Subcutaneous abdominal adipose tissue (tissue), 5 donors: ENCODE data around the gene CTXN1.

Experiments
- H3K27ac ChIP-seq: one replicate; pipeline ENCODE4 v1.7.0; 2013; ENCODE audit warnings: low read depth, mild to moderate bottlenecking, inconsistent platforms, low read length, moderate library complexity
- H3K27me3 ChIP-seq, 5 donors: one replicate each; pipeline ENCODE4 v1.7.0; 2013; ENCODE audit warnings: low read length in 5 of 5, inconsistent platforms in 1 of 5; ENCODE audit not compliant: control insufficient read depth in 5 of 5, insufficient read depth in 4 of 5
- H3K36me3 ChIP-seq, 5 donors: one replicate each; pipeline ENCODE4 v1.7.0; 2013; ENCODE audit warnings: low read length in 5 of 5; ENCODE audit not compliant: control insufficient read depth in 5 of 5, insufficient read depth in 5 of 5
- H3K4me1 ChIP-seq, 5 donors: one replicate each; pipeline ENCODE4 v1.7.0; 2013; ENCODE audit warnings: low read length in 5 of 5, mild to moderate bottlenecking in 3 of 5, moderate library complexity in 1 of 5; ENCODE audit not compliant: control insufficient read depth in 5 of 5, insufficient read depth in 5 of 5
- H3K4me3 ChIP-seq, 5 donors: one replicate each; pipeline ENCODE4 v1.7.0; 2013; ENCODE audit warnings: low read length in 5 of 5, low read depth in 1 of 5
- H3K9ac ChIP-seq, 5 donors: one replicate each; pipeline ENCODE4 v1.7.0; 2013; ENCODE audit warnings: low read length in 5 of 5, mild to moderate bottlenecking in 4 of 5, moderate library complexity in 3 of 5
- H3K9me3 ChIP-seq, 5 donors: one replicate each; pipeline ENCODE4 v1.7.0; 2013; ENCODE audit warnings: low read length in 5 of 5; ENCODE audit not compliant: control insufficient read depth in 5 of 5
- donor health status: healthy.
- donor health status: healthy.
- donor health status: healthy.
- donor health status: healthy.
- donor health status: healthy.

The CTXN1 gene

GRCh38 chr19:7915250-7916102 is 10.5 kb downstream of the CTXN1 start:
- Histone ChIP-seq H3K4me1 (peaks cover 0 to 34% (median 26%) of the 10 kb centered on the region in 5 donors), H3K4me3 (no peak overlapping the region), H3K27me3 (peaks cover 24 to 34% (median 30%) of the 10 kb centered on the region in 5 donors)

DNA sequence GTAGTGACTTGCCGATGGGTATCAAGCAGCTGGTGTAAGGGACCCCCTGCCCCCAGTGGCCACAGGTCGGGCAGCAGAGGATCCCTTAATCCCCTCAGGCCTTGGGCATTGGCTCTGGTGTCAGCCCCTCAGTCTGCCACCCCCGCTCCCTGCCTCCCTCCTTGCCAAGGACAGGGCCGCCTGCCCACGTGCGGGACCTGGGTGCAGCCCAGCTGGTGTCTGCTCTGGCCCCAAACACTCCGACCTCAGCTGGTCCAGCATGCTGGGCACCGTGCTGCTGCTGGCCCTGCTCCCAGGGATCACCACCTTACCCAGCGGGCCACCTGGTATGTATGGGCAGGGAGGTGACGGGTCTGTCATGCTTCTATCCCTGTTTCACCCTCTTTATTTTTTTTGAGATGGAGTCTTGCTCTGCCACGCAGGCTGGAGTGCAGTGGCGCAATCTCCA is 11.3 kb downstream of the CTXN1 start, which contains the start of gene TGFBR3L:
Gene TGFBR3L (plus strand): TSS at position 233 of the 448 bp plus-strand sequence.
- Histone ChIP-seq H3K4me1 (peaks cover 0 to 28% (median 22%) of the 10 kb centered on the region in 5 donors), H3K27ac (no peak within 1 kb of the TSS), H3K9me3 (no peaks in the 10 kb centered on the region), H3K9ac (no peak within 1 kb of the TSS), H3K27me3 (peaks cover 24 to 34% (median 30%) of the 10 kb centered on the region in 5 donors), H3K4me3 (no peak within 1 kb of the TSS), H3K36me3 (peaks cover 0 to 36% (median 30%) of the 10 kb centered on the region in 5 donors)

More at GRCh38 chr19:7915250-7916102, 10.5 kb downstream of the CTXN1 start:
- Histone ChIP-seq H3K27ac (no peak overlapping the region), H3K9me3 (no peaks in the 10 kb centered on the region), H3K36me3 (peaks cover 0 to 28% (median 23%) of the 10 kb centered on the region in 5 donors), H3K9ac (no peak overlapping the region)

DNA sequence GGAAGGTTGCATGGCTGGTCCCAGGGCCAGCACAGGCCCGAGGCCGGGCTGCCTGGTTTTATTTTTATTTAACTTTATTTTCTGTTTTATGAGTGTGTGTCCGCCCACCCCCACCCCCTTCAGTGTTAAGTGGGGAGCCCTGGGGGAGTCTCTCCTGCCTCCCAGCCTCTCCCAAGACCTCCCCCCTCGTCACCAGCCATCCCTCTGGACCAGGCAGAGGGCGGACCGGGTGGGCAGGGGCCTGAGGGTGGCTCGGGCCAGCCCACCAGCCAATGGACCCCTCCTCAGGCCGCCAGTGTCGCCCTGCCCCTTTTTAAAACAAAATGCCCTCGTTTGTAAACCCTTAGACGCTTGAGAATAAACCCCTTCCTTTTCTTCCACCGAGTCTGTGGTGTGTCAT is 11.8 kb downstream of the CTXN1 start:
- peaks cover 0 to 40% (median 34%) of the 10 kb centered on the region in 5 donors for H3K36me3 ChIP-seq

GRCh38 chr19:7913652-7914051 is 12.3 kb downstream of the CTXN1 start:
- peaks cover 0 to 45% (median 35%) of the 10 kb centered on the region in 5 donors for H3K36me3 ChIP-seq

More for the DNA sequence above, 11.8 kb downstream of the CTXN1 start:
- Histone ChIP-seq H3K9ac (no peak overlapping the region), H3K27ac (no peak overlapping the region), H3K9me3 (no peaks in the 10 kb centered on the region), H3K4me1 (peaks cover 0 to 23% (median 19%) of the 10 kb centered on the region in 5 donors), H3K4me3 (no peak overlapping the region), H3K27me3 (peaks cover 24 to 34% (median 30%) of the 10 kb centered on the region in 5 donors)

DNA sequence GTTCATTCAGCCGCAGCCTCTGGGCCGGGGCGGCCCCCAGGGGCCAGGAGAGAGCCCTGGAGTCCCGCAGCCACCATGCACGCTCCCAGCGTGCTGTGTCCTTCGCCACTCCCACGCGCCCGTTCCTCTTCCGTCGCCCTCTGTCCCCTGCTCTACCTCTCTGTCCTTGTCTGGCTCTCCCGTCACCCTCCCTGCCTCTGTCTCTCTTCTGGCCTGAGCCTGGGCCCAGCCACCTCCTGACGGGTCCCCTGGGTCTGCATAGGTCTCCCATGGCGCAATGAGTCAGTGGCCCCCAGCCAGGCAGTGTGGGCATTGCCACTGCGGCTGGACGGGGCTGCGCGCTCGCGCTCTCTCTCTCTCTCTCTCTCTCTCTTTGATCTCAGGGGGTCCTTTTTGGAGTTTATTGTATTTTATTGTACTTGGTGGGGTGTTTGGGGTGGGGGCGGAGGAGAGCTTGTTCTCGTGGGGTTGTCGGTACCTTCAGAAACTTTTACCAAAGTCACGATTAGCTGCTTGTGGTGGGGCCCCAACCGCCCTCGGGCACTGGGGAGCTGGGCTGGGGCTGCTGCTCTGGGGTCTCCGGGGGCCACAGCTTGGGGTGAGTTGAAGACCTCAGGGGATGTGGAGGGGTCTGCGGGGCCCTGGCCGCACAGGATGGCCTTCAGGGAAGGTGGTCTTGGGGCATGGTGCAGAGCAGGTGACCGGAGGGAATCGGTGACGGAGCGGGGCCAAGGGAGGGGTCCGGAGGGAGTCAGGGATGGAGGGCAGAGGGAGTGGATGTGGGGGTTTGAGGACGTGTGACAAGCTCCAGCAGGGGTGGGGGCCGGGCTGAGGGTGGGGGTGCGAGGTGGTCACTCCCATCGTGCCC is 13.0 kb downstream of the CTXN1 start:
- no peak overlapping the region for H3K4me3 ChIP-seq
- H3K36me3 ChIP-seq, result peaks cover 0 to 50% (median 37%) of the 10 kb centered on the region in 5 donors
- peaks cover 0 to 22% (median 18%) of the 10 kb centered on the region in 5 donors for H3K4me1 ChIP-seq
- no peaks in the 10 kb centered on the region for H3K9me3 ChIP-seq
- H3K27ac ChIP-seq, result no peak overlapping the region
- peaks cover 20 to 24% (median 23%) of the 10 kb centered on the region in 5 donors for H3K27me3 ChIP-seq
- no peak overlapping the region for H3K9ac ChIP-seq

More at GRCh38 chr19:7913652-7914051, 12.3 kb downstream of the CTXN1 start:
- Histone ChIP-seq H3K27ac (no peak overlapping the region), H3K4me3 (no peak overlapping the region), H3K9ac (no peak overlapping the region), H3K9me3 (no peaks in the 10 kb centered on the region), H3K27me3 (peaks cover 24 to 29% (median 25%) of the 10 kb centered on the region in 5 donors), H3K4me1 (peaks cover 0 to 23% (median 19%) of the 10 kb centered on the region in 5 donors)

DNA sequence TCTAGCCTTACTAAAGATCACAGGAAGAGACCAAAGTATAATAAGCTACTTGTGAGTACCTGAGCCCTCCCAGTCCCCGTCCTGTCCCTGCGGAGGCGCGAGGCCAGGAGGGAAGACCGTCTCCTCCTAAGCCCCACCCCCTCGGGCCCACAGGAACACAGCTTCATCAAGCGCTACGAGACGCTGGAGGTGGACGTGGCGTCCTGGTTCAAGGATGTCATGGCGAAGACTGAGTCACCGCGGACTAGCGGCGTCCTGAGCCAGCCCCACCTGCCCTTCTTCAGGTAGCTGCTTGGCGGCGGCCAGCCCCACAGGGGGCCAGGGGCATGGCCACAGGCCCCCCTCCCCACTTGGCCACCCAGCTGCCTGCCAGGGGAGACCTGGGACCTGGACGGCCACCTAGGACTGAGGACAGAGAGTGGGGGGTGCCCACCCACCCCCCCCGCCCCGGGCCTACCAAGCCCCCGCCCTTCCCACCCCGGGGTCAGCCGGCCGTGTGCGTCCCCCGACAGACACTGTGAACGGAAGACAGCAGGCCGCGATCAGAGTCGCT is 13.7 kb downstream of the CTXN1 start:
- Histone ChIP-seq H3K27me3 (peaks cover 16 to 20% (median 19%) of the 10 kb centered on the region in 5 donors), H3K9ac (no peak overlapping the region), H3K27ac (no peak overlapping the region), H3K4me1 (peaks cover 0 to 18% (median 16%) of the 10 kb centered on the region in 5 donors), H3K36me3 (peaks cover 0 to 53% (median 39%) of the 10 kb centered on the region in 5 donors), H3K9me3 (no peaks in the 10 kb centered on the region), H3K4me3 (no peak overlapping the region)

DNA sequence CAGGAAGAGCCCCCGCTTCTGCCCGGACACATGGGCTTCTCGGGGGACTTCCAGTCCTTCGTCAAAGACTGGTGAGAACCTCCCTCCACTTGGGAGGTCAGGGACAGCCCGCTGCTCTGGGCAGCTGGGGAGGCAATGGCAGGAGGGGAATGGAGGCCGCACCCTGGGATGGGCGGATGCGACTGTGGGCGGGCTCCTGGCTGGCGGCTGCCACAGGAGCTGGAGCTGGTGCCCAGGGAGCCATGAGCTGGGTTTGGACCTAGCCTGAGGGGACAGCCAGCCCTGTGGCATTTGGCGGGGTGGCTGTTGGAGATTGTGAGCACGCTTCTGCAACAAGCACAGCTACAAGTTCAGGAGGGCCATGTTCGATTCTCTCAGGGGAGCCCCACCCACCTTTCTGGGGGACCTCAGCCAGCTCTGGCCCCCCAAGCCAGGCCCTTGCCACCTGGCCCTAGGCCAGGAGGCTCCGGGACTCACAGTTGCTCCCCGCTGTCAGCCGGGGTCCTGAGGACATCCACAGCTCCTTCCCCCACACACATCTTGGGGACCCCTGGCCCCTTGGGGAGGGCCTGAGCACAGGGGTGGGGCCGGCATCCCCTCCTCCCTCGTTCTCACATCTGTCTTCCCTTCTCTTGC is 14.3 kb downstream of the CTXN1 start:
- Histone ChIP-seq H3K27me3 (peaks cover 12 to 16% (median 14%) of the 10 kb centered on the region in 5 donors), H3K36me3 (peaks cover 0 to 55% (median 39%) of the 10 kb centered on the region in 5 donors), H3K4me3 (no peak overlapping the region), H3K4me1 (peaks cover 0 to 15% (median 14%) of the 10 kb centered on the region in 5 donors), H3K9ac (no peak overlapping the region), H3K9me3 (no peaks in the 10 kb centered on the region), H3K27ac (no peak overlapping the region)

DNA sequence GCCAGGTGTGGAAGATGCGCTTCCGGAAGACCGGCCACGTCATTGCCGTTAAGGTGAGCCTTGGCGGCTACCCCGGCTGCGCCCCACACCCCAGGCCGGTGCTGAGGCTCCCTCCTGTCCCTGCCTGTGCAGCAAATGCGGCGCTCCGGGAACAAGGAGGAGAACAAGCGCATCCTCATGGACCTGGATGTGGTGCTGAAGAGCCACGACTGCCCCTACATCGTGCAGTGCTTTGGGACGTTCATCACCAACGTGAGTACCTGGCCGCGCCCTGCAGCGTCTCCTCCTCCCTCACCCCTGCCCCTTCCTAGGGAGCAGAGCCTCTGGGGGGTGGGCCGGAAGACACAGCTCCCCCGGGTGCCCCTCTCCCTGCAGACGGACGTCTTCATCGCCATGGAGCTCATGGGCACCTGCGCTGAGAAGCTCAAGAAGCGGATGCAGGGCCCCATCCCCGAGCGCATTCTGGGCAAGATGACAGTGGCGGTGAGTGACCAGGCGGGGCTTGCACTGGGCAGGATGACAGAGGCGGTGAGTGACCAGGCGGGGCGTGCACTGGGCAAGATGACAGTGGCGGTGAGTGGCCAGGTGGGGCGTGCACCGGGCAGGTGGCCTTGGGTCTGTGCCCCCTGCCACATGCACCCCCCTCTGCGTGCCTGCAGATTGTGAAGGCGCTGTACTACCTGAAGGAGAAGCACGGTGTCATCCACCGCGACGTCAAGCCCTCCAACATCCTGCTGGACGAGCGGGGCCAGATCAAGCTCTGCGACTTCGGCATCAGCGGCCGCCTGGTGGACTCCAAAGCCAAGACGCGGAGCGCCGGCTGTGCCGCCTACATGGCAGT is 15.4 kb downstream of the CTXN1 start:
- H3K36me3 ChIP-seq, result peaks cover 0 to 64% (median 46%) of the 10 kb centered on the region in 5 donors

More for the DNA sequence above, 15.4 kb downstream of the CTXN1 start:
- Histone ChIP-seq H3K27me3 (peaks cover 7 to 10% (median 8%) of the 10 kb centered on the region in 5 donors), H3K9me3 (no peaks in the 10 kb centered on the region), H3K27ac (no peak overlapping the region), H3K9ac (no peak overlapping the region), H3K4me3 (no peak overlapping the region), H3K4me1 (peaks cover 0 to 12% (median 12%) of the 10 kb centered on the region in 5 donors)
